Glutamatergic neuron (in vitro differentiated cells): Measurements from ENCODE around the gene EFCAB8. TPM values are rescaled to one million over a fixed set of nuclear protein-coding genes. Genes with fewer than 3 reads are reported as not detected.

Experiments used
- DNase-seq: peaks from one replicate; pipeline ENCODE4 v3.0.0; 2022
- H3K27ac Mint-ChIP-seq: one replicate; pipeline ENCODE4 v1.8.0; 2020; ENCODE audit warnings: mild to moderate bottlenecking, mixed read lengths, inconsistent platforms; ENCODE audit not compliant: unreplicated experiment
- H3K27me3 Mint-ChIP-seq: one replicate; pipeline ENCODE4 v1.8.0; 2020; ENCODE audit warnings: mild to moderate bottlenecking, moderate library complexity, mixed read lengths, inconsistent platforms; ENCODE audit not compliant: unreplicated experiment
- H3K36me3 Mint-ChIP-seq: one replicate; pipeline ENCODE4 v1.8.0; 2020; ENCODE audit warnings: mild to moderate bottlenecking, mixed read lengths, inconsistent platforms; ENCODE audit not compliant: unreplicated experiment
- H3K4me1 Mint-ChIP-seq: one replicate; pipeline ENCODE4 v1.8.0; 2020; ENCODE audit warnings: mild to moderate bottlenecking, low read depth, mixed read lengths, inconsistent platforms; ENCODE audit not compliant: unreplicated experiment
- H3K4me3 Mint-ChIP-seq: one replicate; pipeline ENCODE4 v1.8.0; 2020; ENCODE audit warnings: mild to moderate bottlenecking, mixed read lengths, inconsistent platforms; ENCODE audit not compliant: unreplicated experiment
- H3K9me3 Mint-ChIP-seq: one replicate; pipeline ENCODE4 v1.8.0; 2020; ENCODE audit warnings: mild to moderate bottlenecking, moderate library complexity, mixed read lengths, inconsistent platforms; ENCODE audit not compliant: unreplicated experiment
- CTCF ChIP-seq: fragments of 200-600 bp; sonication (generic); IDR thresholded peaks from one replicate; pipeline ENCODE4 v1.5.0; 2021; ENCODE audit not compliant: partially characterized antibody, unreplicated experiment
- total RNA-seq: library from RNA; stranded (reverse); fragmentation: NEBNext Ultra II Directional; extraction: Animal tissue kit (Norgen Biotek cat#: 25700); gene quantifications from one replicate; pipeline ENCODE4 v1.2.1, GENCODE V29; 2021; ENCODE audit not compliant: unreplicated experiment

The EFCAB8 gene
- total RNA-seq, 1 donor from 2014 or later = not detected

- peaks cover 5% of the 10 kb centered on the region for H3K36me3 Mint-ChIP-seq
- H3K4me1 Mint-ChIP-seq = peaks cover 2% of the 10 kb centered on the region
- TF ChIP-seq CTCF = no peak
- H3K4me3 Mint-ChIP-seq = no peak overlapping the region
- no peaks in the 10 kb centered on the region for H3K9me3 Mint-ChIP-seq
- H3K27me3 Mint-ChIP-seq = no peaks in the 10 kb centered on the region
- DNase-seq = no peak
- no peak overlapping the region for H3K27ac Mint-ChIP-seq
These were observed 134.8 kb downstream of the EFCAB8 start for GRCh38 chr20:32993496-32994050.

GRCh38 chr20:32995802-32996201 is 137.1 kb downstream of the EFCAB8 start:
- no peak for TF ChIP-seq CTCF
- H3K27me3 Mint-ChIP-seq = no peaks in the 10 kb centered on the region
- no peak overlapping the region for H3K27ac Mint-ChIP-seq
- no peak for DNase-seq
- no peak overlapping the region for H3K4me3 Mint-ChIP-seq
- H3K36me3 Mint-ChIP-seq = peaks cover 5% of the 10 kb centered on the region
- no peaks in the 10 kb centered on the region for H3K9me3 Mint-ChIP-seq
- H3K4me1 Mint-ChIP-seq = peaks cover 2% of the 10 kb centered on the region

DNA sequence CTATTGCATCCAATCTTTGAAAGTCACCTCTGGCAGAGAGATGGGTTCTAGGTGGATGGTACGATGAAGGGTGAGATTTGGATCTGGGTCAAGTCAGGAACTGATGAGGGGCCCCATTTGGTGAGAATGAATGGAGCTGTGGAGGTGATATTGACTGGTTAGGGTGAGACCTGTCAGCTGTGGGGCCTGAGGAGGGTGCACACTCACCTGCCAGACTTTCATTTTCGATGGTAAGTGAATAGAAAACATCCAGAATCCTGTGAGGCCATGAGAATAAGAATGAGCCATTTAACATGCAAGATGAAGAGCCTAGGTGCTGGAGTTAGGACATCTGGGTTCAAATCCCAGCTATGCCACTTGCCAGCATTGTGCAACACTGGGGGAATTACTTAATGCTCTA is 138.7 kb downstream of the EFCAB8 start:
- H3K9me3 Mint-ChIP-seq = no peaks in the 10 kb centered on the region
- H3K4me1 Mint-ChIP-seq = no peaks in the 10 kb centered on the region
- no peak for TF ChIP-seq CTCF
- H3K36me3 Mint-ChIP-seq = peaks cover 5% of the 10 kb centered on the region
- DNase-seq = no peak
- H3K4me3 Mint-ChIP-seq = no peak overlapping the region
- H3K27ac Mint-ChIP-seq = no peak overlapping the region
- H3K27me3 Mint-ChIP-seq = peaks cover 1% of the 10 kb centered on the region

GRCh38 chr20:32999603-33000250 is 141.0 kb downstream of the EFCAB8 start:
- H3K27ac Mint-ChIP-seq = no peak overlapping the region
- H3K27me3 Mint-ChIP-seq = peaks cover 1% of the 10 kb centered on the region
- H3K4me3 Mint-ChIP-seq = no peak overlapping the region
- H3K4me1 Mint-ChIP-seq = no peaks in the 10 kb centered on the region
- TF ChIP-seq CTCF = no peak
- H3K9me3 Mint-ChIP-seq = peaks cover 2% of the 10 kb centered on the region
- H3K36me3 Mint-ChIP-seq = peaks cover 4% of the 10 kb centered on the region
- DNase-seq = no peak

- Mint-ChIP-seq H3K27ac (no peak overlapping the region), H3K9me3 (peaks cover 2% of the 10 kb centered on the region)
These were observed 142.2 kb downstream of the EFCAB8 start for GRCh38 chr20:33000802-33001466.

More at GRCh38 chr20:33000802-33001466, 142.2 kb downstream of the EFCAB8 start:
- Mint-ChIP-seq H3K4me3 (no peak overlapping the region), H3K27me3 (peaks cover 1% of the 10 kb centered on the region), H3K4me1 (no peaks in the 10 kb centered on the region), H3K36me3 (no peaks in the 10 kb centered on the region)
- no peak for TF ChIP-seq CTCF
- DNase-seq = no peak
